HG02852 (cell line): ENCODE results near the gene PARVA.

Experiments used
- ATAC-seq: cut with Tn5 transposase; IDR thresholded peaks from one replicate; pipeline ENCODE4 v1.9.1; 2021; ENCODE audit warnings: mild to moderate bottlenecking, moderate library complexity; ENCODE audit not compliant: unreplicated experiment

Gene PARVA

GRCh38 chr11:12524865-12525264, 147.5 kb downstream of the PARVA start:
- no peak for ATAC-seq

GRCh38 chr11:12525466-12526055, 148.2 kb downstream of the PARVA start:
- ATAC-seq: no peak

- ATAC-seq: no peak
Measured at GRCh38 chr11:12526789-12527188, 149.4 kb downstream of the PARVA start.

- ATAC-seq: no peak
Measured at GRCh38 chr11:12528487-12528886, 151.1 kb downstream of the PARVA start.

GRCh38 chr11:12529041-12529440, 151.7 kb downstream of the PARVA start:
- ATAC-seq: no peak

- ATAC-seq: no peak
Measured at GRCh38 chr11:12529793-12530192, 152.4 kb downstream of the PARVA start.

- ATAC-seq: no peak
Measured at GRCh38 chr11:12531020-12531419, 153.6 kb downstream of the PARVA start.

GRCh38 chr11:12531681-12532080, 154.3 kb downstream of the PARVA start:
- no peak for ATAC-seq

GRCh38 chr11:12532580-12532979, 155.2 kb downstream of the PARVA start:
- no peak for ATAC-seq

GRCh38 chr11:12534549-12534948, 157.2 kb downstream of the PARVA start:
- ATAC-seq: no peak

GRCh38 chr11:12535321-12535720, 157.9 kb downstream of the PARVA start:
- no peak for ATAC-seq

- ATAC-seq: no peak
Measured at GRCh38 chr11:12536566-12536965, 159.2 kb downstream of the PARVA start.

- no peak for ATAC-seq
Measured at GRCh38 chr11:12537778-12538401, 160.5 kb downstream of the PARVA start.

GRCh38 chr11:12538889-12539421, 161.6 kb downstream of the PARVA start:
- no peak for ATAC-seq

GRCh38 chr11:12539572-12539971, 162.2 kb downstream of the PARVA start:
- no peak for ATAC-seq

GRCh38 chr11:12540075-12540680, 162.8 kb downstream of the PARVA start:
- ATAC-seq: no peak

- ATAC-seq: no peak
Measured at GRCh38 chr11:12540913-12541582, 163.7 kb downstream of the PARVA start.

GRCh38 chr11:12541583-12542151, 164.3 kb downstream of the PARVA start:
- ATAC-seq: no peak

- no peak for ATAC-seq
Measured at GRCh38 chr11:12542186-12542935, 165.0 kb downstream of the PARVA start.

- ATAC-seq: no peak
Measured at GRCh38 chr11:12543596-12544415, 166.4 kb downstream of the PARVA start.
